Testis (tissue), 2 donors: ENCODE results near the gene LTB.

Experiments
- POLR2A ChIP-seq: fragments of 450-650 bp; IDR thresholded peaks from one replicate; pipeline ENCODE4 v1.6.1; 2017; ENCODE audit warnings: antibody characterized with exemption, mild to moderate bottlenecking, moderate library complexity
- TF ChIP-seq, protein P1 (sequence below), 3 experiments: fragments of 450-650 bp in 2 of 3; fragments of 200-600 bp in 1 of 3; sonication (generic) in 1 of 3; IDR thresholded peaks; one replicate each; pipeline ENCODE4 v1.5.1; 2016 to 2019; ENCODE audit warnings: antibody characterized with exemption in 3 of 3, mild to moderate bottlenecking in 2 of 3, moderate library complexity in 1 of 3

DNA sequence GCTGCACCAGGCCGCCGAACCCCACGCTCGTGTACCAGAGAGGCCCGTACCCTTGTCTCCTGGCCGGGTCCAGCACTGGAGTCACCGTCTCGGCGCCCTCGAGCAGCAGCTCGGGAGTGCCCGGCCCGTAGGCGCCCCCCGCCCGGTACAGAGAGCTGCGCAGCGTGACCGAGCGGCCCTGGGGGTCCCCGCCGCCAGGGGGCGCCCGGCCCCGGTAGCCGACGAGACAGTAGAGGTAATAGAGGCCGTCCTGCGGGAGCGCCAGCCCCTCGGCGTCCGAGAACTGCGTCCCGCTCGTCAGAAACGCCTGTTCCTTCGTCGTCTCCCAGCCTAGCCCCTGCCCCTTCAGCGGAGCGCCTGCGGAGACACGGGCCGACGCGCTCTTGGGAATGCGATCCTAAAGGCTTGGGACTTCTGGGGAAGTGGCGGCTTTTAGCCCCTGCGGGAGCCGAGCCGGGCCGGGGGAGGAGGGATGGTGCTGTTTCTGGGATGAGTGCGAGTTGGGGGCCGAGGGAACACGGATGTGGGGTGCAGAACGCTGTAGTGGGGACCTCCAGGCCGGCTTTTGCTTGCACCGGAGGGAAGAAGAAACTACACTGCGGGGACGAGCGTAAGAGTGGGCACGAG lies 1.3 kb downstream of the LTB start:
- TF ChIP-seq, protein P1, sequence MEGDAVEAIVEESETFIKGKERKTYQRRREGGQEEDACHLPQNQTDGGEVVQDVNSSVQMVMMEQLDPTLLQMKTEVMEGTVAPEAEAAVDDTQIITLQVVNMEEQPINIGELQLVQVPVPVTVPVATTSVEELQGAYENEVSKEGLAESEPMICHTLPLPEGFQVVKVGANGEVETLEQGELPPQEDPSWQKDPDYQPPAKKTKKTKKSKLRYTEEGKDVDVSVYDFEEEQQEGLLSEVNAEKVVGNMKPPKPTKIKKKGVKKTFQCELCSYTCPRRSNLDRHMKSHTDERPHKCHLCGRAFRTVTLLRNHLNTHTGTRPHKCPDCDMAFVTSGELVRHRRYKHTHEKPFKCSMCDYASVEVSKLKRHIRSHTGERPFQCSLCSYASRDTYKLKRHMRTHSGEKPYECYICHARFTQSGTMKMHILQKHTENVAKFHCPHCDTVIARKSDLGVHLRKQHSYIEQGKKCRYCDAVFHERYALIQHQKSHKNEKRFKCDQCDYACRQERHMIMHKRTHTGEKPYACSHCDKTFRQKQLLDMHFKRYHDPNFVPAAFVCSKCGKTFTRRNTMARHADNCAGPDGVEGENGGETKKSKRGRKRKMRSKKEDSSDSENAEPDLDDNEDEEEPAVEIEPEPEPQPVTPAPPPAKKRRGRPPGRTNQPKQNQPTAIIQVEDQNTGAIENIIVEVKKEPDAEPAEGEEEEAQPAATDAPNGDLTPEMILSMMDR (IDR thresholded peaks at IDR 0.05): peak; percentile 89 to 99 (median 95)
- TF ChIP-seq POLR2A: no peak
